IMR-90 (cell line): ENCODE results near the gene TCF4.

Experiments
- BHLHE40 ChIP-seq: fragments of 150-350 bp; IDR thresholded peaks from 2 replicates; pipeline ENCODE4 v1.6.1; 2016; ENCODE audit warnings: mild to moderate bottlenecking, low read depth, low read length
- CEBPB ChIP-seq: IDR thresholded peaks from 2 replicates; pipeline ENCODE4 v1.6.1; 2012; ENCODE audit warnings: low read depth, low read length, improper control_type of control experiment
- CTCF ChIP-seq: conservative IDR thresholded peaks from 2 replicates; pipeline ENCODE4 v1.5.1; 2012; ENCODE audit warnings: mild to moderate bottlenecking, low read depth, low read length, improper control_type of control experiment
- ELK1 ChIP-seq: fragments of 150-350 bp; IDR thresholded peaks from 2 replicates; pipeline ENCODE4 v1.6.1; 2016; ENCODE audit warnings: low read depth, mild to moderate bottlenecking, low read length, moderate library complexity, borderline replicate concordance
- POLR2A ChIP-seq: IDR thresholded peaks from 2 replicates; pipeline ENCODE4 v1.6.1; 2012; ENCODE audit warnings: mild to moderate bottlenecking, low read depth, low read length
- RAD21 ChIP-seq: IDR thresholded peaks from 2 replicates; pipeline ENCODE4 v1.6.1; 2012; ENCODE audit warnings: low read length, improper control_type of control experiment
- RCOR1 ChIP-seq: IDR thresholded peaks from 2 replicates; pipeline ENCODE4 v1.6.1; 2012; ENCODE audit warnings: mild to moderate bottlenecking, low read length, improper control_type of control experiment; ENCODE audit not compliant: insufficient replicate concordance
- SMC3 ChIP-seq: fragments of 150-350 bp; IDR thresholded peaks from 2 replicates; pipeline ENCODE4 v1.6.1; 2016; ENCODE audit warnings: low read depth, mild to moderate bottlenecking, antibody characterized with exemption, low read length, moderate library complexity
- USF2 ChIP-seq: fragments of 150-350 bp; IDR thresholded peaks from 2 replicates; pipeline ENCODE4 v1.6.1; 2017; ENCODE audit warnings: mild to moderate bottlenecking, antibody characterized with exemption, low read length, low read depth

GRCh38 chr18:55272510-55273243 is 315.3 kb downstream of the TCF4 start:
- TF ChIP-seq SMC3 = no peak
- TF ChIP-seq BHLHE40 = no peak
- no peak for TF ChIP-seq CTCF
- no peak for TF ChIP-seq ELK1
- TF ChIP-seq POLR2A = no peak
- no peak for TF ChIP-seq RAD21
- peak; percentile 77 for TF ChIP-seq CEBPB
- no peak for TF ChIP-seq USF2
- no peak for TF ChIP-seq RCOR1
